Measurements from ENCODE around the gene SULT1A2. TPM values are rescaled to one million over a fixed set of nuclear protein-coding genes. Genes with fewer than 3 reads are reported as not detected.
"Not testable (repeated sequence)": the region's sequence is repeated elsewhere in the genome, so short reads cannot be mapped to it uniquely, and the experiment has no call there.

Gene SULT1A2
- total RNA-seq, 1 donor from 2014 or later: not detected

GRCh38 chr16:28597692-28598261 is 927 bp upstream of the SULT1A2 start:
- no peak for DNase-seq (ENCODE audit: low read depth, low spot score)
- no peaks in the 10 kb centered on the region for H3K9me3 Mint-ChIP-seq
- H3K4me1 Mint-ChIP-seq: peaks cover 16% of the 10 kb centered on the region
- no peaks in the 10 kb centered on the region for H3K27me3 Mint-ChIP-seq (ENCODE audit: low read depth)
- no peak overlapping the region for H3K4me3 Mint-ChIP-seq
- TF ChIP-seq CTCF (conservative IDR thresholded peaks at IDR 0.05): peak; percentile 16
- H3K36me3 Mint-ChIP-seq (ENCODE audit: low read depth): no peaks in the 10 kb centered on the region
- H3K27ac Mint-ChIP-seq (ENCODE audit: unreplicated experiment): no peak overlapping the region

GRCh38 chr16:28596115-28596630 is 677 bp downstream of the SULT1A2 start:
- no peak for TF ChIP-seq CTCF (conservative IDR thresholded peaks at IDR 0.05)
- DNase-seq (ENCODE audit: low read depth, low spot score): no peak
- Mint-ChIP-seq H3K4me1 (peaks cover 16% of the 10 kb centered on the region), H3K36me3 (ENCODE audit: low read depth) (no peaks in the 10 kb centered on the region), H3K27ac (ENCODE audit: unreplicated experiment) (peak overlapping the region; percentile 84), H3K27me3 (ENCODE audit: low read depth) (no peaks in the 10 kb centered on the region), H3K9me3 (no peaks in the 10 kb centered on the region), H3K4me3 (peak overlapping the region; percentile 34)

- not testable (repeated sequence) for H3K27ac Mint-ChIP-seq (ENCODE audit: unreplicated experiment); H3K27me3 Mint-ChIP-seq (ENCODE audit: low read depth); H3K36me3 Mint-ChIP-seq (ENCODE audit: low read depth); H3K9me3 Mint-ChIP-seq; DNase-seq (ENCODE audit: low read depth, low spot score); H3K4me3 Mint-ChIP-seq
- peaks cover 16% of the 10 kb centered on the region for H3K4me1 Mint-ChIP-seq
Observed at GRCh38 chr16:28595451-28595850, 1.4 kb downstream of the SULT1A2 start.

- Mint-ChIP-seq H3K9me3 (no peaks in the 10 kb centered on the region), H3K4me3 (no peak overlapping the region), H3K36me3 (ENCODE audit: low read depth) (peaks cover 3% of the 10 kb centered on the region), H3K4me1 (peaks cover 15% of the 10 kb centered on the region), H3K27ac (ENCODE audit: unreplicated experiment) (no peak overlapping the region), H3K27me3 (ENCODE audit: low read depth) (no peaks in the 10 kb centered on the region)
- DNase-seq (ENCODE audit: low read depth, low spot score): no peak
- TF ChIP-seq CTCF (conservative IDR thresholded peaks at IDR 0.05): no peak
Observed at GRCh38 chr16:28592979-28593553, 3.8 kb downstream of the SULT1A2 start.

GRCh38 chr16:28592511-28592910 is 4.3 kb downstream of the SULT1A2 start:
- H3K27me3 Mint-ChIP-seq (ENCODE audit: low read depth): no peaks in the 10 kb centered on the region
- peaks cover 9% of the 10 kb centered on the region for H3K4me1 Mint-ChIP-seq
- H3K27ac Mint-ChIP-seq (ENCODE audit: unreplicated experiment): no peak overlapping the region
- no peak for TF ChIP-seq CTCF (conservative IDR thresholded peaks at IDR 0.05)
- no peak overlapping the region for H3K4me3 Mint-ChIP-seq
- H3K36me3 Mint-ChIP-seq (ENCODE audit: low read depth): peaks cover 3% of the 10 kb centered on the region
- no peak for DNase-seq (ENCODE audit: low read depth, low spot score)
- no peaks in the 10 kb centered on the region for H3K9me3 Mint-ChIP-seq

GRCh38 chr16:28591355-28591754 is 5.5 kb downstream of the SULT1A2 start:
- no peaks in the 10 kb centered on the region for H3K4me1 Mint-ChIP-seq
- H3K27ac Mint-ChIP-seq (ENCODE audit: unreplicated experiment): no peak overlapping the region
- H3K4me3 Mint-ChIP-seq: no peak overlapping the region
- no peaks in the 10 kb centered on the region for H3K27me3 Mint-ChIP-seq (ENCODE audit: low read depth)
- peaks cover 3% of the 10 kb centered on the region for H3K36me3 Mint-ChIP-seq (ENCODE audit: low read depth)
- DNase-seq (ENCODE audit: low read depth, low spot score): no peak
- no peak for TF ChIP-seq CTCF (conservative IDR thresholded peaks at IDR 0.05)
- H3K9me3 Mint-ChIP-seq: no peaks in the 10 kb centered on the region

All from neural crest cell (in vitro differentiated cells).